Naive thymus-derived CD4-positive, alpha-beta T cell (primary cell): Measurements from ENCODE around the gene PITPNM1. TPM values are rescaled to one million over a fixed set of nuclear protein-coding genes. Genes with fewer than 3 reads are reported as not detected.

Source experiments
- microRNA-seq: library from miRNA; unstranded; fragments of <30 nt; microRNA quantifications from one replicate; pipeline ENCODE4 v1.2.0, GENCODE V29; 2022; ENCODE audit warnings: borderline microRNAs expressed
- polyA plus RNA-seq, 2 donors: library from polyadenylated mRNA; unstranded; fragments of 300-500 nt; fragmentation: Illumina TruSeq; gene quantifications; one replicate each; pipeline ENCODE4 v1.2.3, GENCODE V29; 2021
- total RNA-seq, 6 experiments: library from RNA in 5 of 6; stranded (reverse) in 5 of 6; gene quantifications; 1 replicate in 5 of 6; 2 replicates in 1 of 6; pipeline ENCODE4 v1.2.3 and lab custom pipeline; 2021 to 2026

The PITPNM1 gene
- total and polyA plus RNA-seq, 7 experiments from 2014 or later: 9.5 to 133 (median 92.4) TPM

Small RNA genes lying within 50 kb of the gene (microRNA-seq; reads per million reads assigned to microRNA genes)
- not detected for gene MIR6752

Other genes starting within 250 kb of the PITPNM1 start
- 100 to 1,000 TPM; 305 to 399 (median 322) TPM for gene GRK2, start 238.9 kb downstream of the PITPNM1 start, total RNA-seq
- 10 to 100 TPM; 18.5 to 38.0 TPM for gene GRK2, start 238.9 kb downstream of the PITPNM1 start, polyA plus RNA-seq
- gene ANKRD13D, start 216.1 kb downstream of the PITPNM1 start, total RNA-seq: 100 to 1,000 TPM; 161 to 286 (median 191) TPM
- gene ANKRD13D, start 216.1 kb downstream of the PITPNM1 start, polyA plus RNA-seq: 10 to 100 TPM in 1 of 2 donors, 1 to 10 TPM in 1; 6.3 to 19.5 TPM
- 10 to 100 TPM in 4 of 5 experiments, 1 to 10 TPM in 1; 8.8 to 23.8 (median 15.0) TPM for gene SSH3, start 201.8 kb downstream of the PITPNM1 start, total RNA-seq
- gene SSH3, start 201.8 kb downstream of the PITPNM1 start, polyA plus RNA-seq: 1 to 10 TPM; 1.1 to 4.9 TPM
- gene POLD4, start 151.8 kb downstream of the PITPNM1 start, total RNA-seq: 100 to 1,000 TPM in 1 of 5 experiments, 10 to 100 TPM in 4; 59.9 to 104 (median 76.1) TPM
- gene POLD4, start 151.8 kb downstream of the PITPNM1 start, polyA plus RNA-seq: 100 to 1,000 TPM in 1 of 2 donors, 10 to 100 TPM in 1; 98.9 to 116 TPM
- gene CLCF1, start 131.8 kb downstream of the PITPNM1 start, total RNA-seq: 1 to 10 TPM in 2 of 5 experiments, under 1 TPM in 3; 0.32 to 7.8 (median 0.70) TPM
- not detected for gene CLCF1, start 131.8 kb downstream of the PITPNM1 start, polyA plus RNA-seq
- gene RAD9A, start 113.4 kb downstream of the PITPNM1 start, total RNA-seq: 10 to 100 TPM; 25.6 to 48.0 (median 45.0) TPM
- gene RAD9A, start 113.4 kb downstream of the PITPNM1 start, polyA plus RNA-seq: 1 to 10 TPM; 6.3 to 7.2 TPM
- 100 to 1,000 TPM in 4 of 5 experiments, 10 to 100 TPM in 1; 83.0 to 339 (median 122) TPM for gene PPP1CA, start 103.5 kb downstream of the PITPNM1 start, total RNA-seq
- gene PPP1CA, start 103.5 kb downstream of the PITPNM1 start, polyA plus RNA-seq: 100 to 1,000 TPM; 350 to 363 TPM
- gene TBC1D10C, start 101.3 kb downstream of the PITPNM1 start, total RNA-seq: 100 to 1,000 TPM; 243 to 425 (median 346) TPM
- 100 to 1,000 TPM; 225 to 366 TPM for gene TBC1D10C, start 101.3 kb downstream of the PITPNM1 start, polyA plus RNA-seq
- 10 to 100 TPM in 2 of 5 experiments, 1 to 10 TPM in 2, under 1 TPM in 1; 0.53 to 14.2 (median 5.1) TPM for gene CARNS1, start 89.7 kb downstream of the PITPNM1 start, total RNA-seq
- 1 to 10 TPM in 1 of 2 donors, under 1 TPM in 1; 0.97 to 1.4 TPM for gene CARNS1, start 89.7 kb downstream of the PITPNM1 start, polyA plus RNA-seq
- 10 to 100 TPM; 61.9 to 83.9 (median 77.7) TPM for gene RPS6KB2, start 76.9 kb downstream of the PITPNM1 start, total RNA-seq
- gene RPS6KB2, start 76.9 kb downstream of the PITPNM1 start, polyA plus RNA-seq: 10 to 100 TPM; 45.2 to 46.6 TPM
- gene PTPRCAP, start 67.7 kb downstream of the PITPNM1 start, total RNA-seq: 100 to 1,000 TPM; 134 to 357 (median 194) TPM
- 100 to 1,000 TPM; 498 to 670 TPM for gene PTPRCAP, start 67.7 kb downstream of the PITPNM1 start, polyA plus RNA-seq
- 100 to 1,000 TPM in 1 of 5 experiments, 10 to 100 TPM in 4; 15.6 to 311 (median 28.5) TPM for gene CORO1B, start 61.9 kb downstream of the PITPNM1 start, total RNA-seq
- gene CORO1B, start 61.9 kb downstream of the PITPNM1 start, polyA plus RNA-seq: 10 to 100 TPM; 21.3 to 40.8 TPM
- not detected for gene GPR152, start 52.6 kb downstream of the PITPNM1 start, total RNA-seq
- 1 to 10 TPM; 1.4 to 1.5 TPM for gene GPR152, start 52.6 kb downstream of the PITPNM1 start, polyA plus RNA-seq
- 10 to 100 TPM in 2 of 5 experiments, 1 to 10 TPM in 3; 2.5 to 17.1 (median 3.4) TPM for gene CABP4, start 50.0 kb downstream of the PITPNM1 start, total RNA-seq
- 1 to 10 TPM; 1.2 to 2.3 TPM for gene CABP4, start 50.0 kb downstream of the PITPNM1 start, polyA plus RNA-seq
- gene TMEM134, start 36.1 kb downstream of the PITPNM1 start, total RNA-seq: 10 to 100 TPM; 52.4 to 94.6 (median 70.6) TPM
- 100 to 1,000 TPM; 131 to 143 TPM for gene TMEM134, start 36.1 kb downstream of the PITPNM1 start, polyA plus RNA-seq
- 100 to 1,000 TPM; 107 to 156 (median 137) TPM for gene AIP, start 22.3 kb downstream of the PITPNM1 start, total RNA-seq
- gene AIP, start 22.3 kb downstream of the PITPNM1 start, polyA plus RNA-seq: 100 to 1,000 TPM; 137 to 205 TPM
- 100 to 1,000 TPM in 1 of 5 experiments, 10 to 100 TPM in 4; 31.0 to 168 (median 61.9) TPM for gene CDK2AP2, start 2.8 kb upstream of the PITPNM1 start, total RNA-seq
- 10 to 100 TPM; 64.5 to 94.3 TPM for gene CDK2AP2, start 2.8 kb upstream of the PITPNM1 start, polyA plus RNA-seq
- gene CABP2, start 18.1 kb upstream of the PITPNM1 start, total RNA-seq: not detected
- not detected for gene CABP2, start 18.1 kb upstream of the PITPNM1 start, polyA plus RNA-seq
- gene GSTP1, start 78.4 kb upstream of the PITPNM1 start, total RNA-seq: 100 to 1,000 TPM in 4 of 5 experiments, 10 to 100 TPM in 1; 77.2 to 265 (median 139) TPM
- gene GSTP1, start 78.4 kb upstream of the PITPNM1 start, polyA plus RNA-seq: 100 to 1,000 TPM; 190 to 202 TPM
- gene NDUFV1, start 101.6 kb upstream of the PITPNM1 start, total RNA-seq: 100 to 1,000 TPM; 198 to 253 (median 212) TPM
- gene NDUFV1, start 101.6 kb upstream of the PITPNM1 start, polyA plus RNA-seq: 100 to 1,000 TPM; 111 to 113 TPM
- gene NUDT8, start 124.6 kb upstream of the PITPNM1 start, total RNA-seq: 10 to 100 TPM in 1 of 5 experiments, 1 to 10 TPM in 4; 3.1 to 10.4 (median 4.0) TPM
- 1 to 10 TPM; 3.3 to 3.7 TPM for gene NUDT8, start 124.6 kb upstream of the PITPNM1 start, polyA plus RNA-seq
- gene TBX10, start 134.4 kb upstream of the PITPNM1 start, total RNA-seq: not detected
- gene TBX10, start 134.4 kb upstream of the PITPNM1 start, polyA plus RNA-seq: not detected
- under 1 TPM in 3 of 5 experiments, not detected in 2; 0.29 to 0.49 (median 0.42) TPM for gene ACY3, start 145.4 kb upstream of the PITPNM1 start, total RNA-seq
- gene ACY3, start 145.4 kb upstream of the PITPNM1 start, polyA plus RNA-seq: under 1 TPM in 1 of 2 donors, not detected in 1; 0.57 TPM
- not detected for gene ALDH3B2, start 169.3 kb upstream of the PITPNM1 start, total RNA-seq
- gene ALDH3B2, start 169.3 kb upstream of the PITPNM1 start, polyA plus RNA-seq: not detected